Breast epithelium (tissue), 3 donors: ENCODE measurements around the gene PLD3.

Experiments used
- POLR2A ChIP-seq: fragments of 450-650 bp; IDR thresholded peaks from one replicate; pipeline ENCODE4 v1.6.1; 2016; ENCODE audit warnings: antibody characterized with exemption, mild to moderate bottlenecking, moderate library complexity
- TF ChIP-seq, protein P1 (sequence below), 3 donors: fragments of 450-650 bp; IDR thresholded peaks; one replicate each; pipeline ENCODE4 v1.5.1; 2016 to 2017; ENCODE audit warnings: antibody characterized with exemption in 3 of 3, mild to moderate bottlenecking in 3 of 3, moderate library complexity in 3 of 3

DNA sequence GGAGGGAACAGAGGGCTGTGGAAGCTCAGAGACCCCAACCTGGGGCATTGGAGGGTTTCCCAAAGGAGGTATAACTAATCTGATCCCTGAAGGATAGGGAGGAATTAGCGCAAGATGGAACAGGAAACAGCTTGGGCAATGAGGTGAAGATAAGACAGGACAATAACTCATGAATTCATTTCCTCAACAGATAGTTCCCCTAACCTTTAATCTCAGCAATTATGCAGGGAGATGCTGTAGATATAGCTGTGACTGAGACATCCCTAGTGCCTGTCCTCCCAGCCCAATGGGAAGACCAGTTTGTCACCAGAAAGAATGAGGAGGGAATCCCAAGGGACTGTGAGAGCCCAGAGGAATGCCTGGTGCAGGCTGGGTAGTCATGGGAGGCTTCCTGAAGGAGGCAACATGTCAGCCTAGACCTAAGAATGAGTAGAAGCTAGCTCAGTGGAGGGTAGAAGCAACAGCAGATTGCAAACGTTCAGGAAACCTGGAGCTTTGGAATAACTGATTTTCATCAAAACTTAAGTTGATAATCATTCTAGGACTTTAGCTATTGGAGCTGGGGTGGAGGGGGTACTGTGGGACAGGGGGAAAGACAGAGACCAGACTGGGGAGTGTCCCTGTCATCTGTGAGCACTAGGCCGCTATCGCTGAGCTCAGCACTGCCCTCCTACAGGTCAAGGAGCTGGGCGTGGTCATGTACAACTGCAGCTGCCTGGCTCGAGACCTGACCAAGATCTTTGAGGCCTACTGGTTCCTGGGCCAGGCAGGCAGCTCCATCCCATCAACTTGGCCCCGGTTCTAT is 22.7 kb downstream of the PLD3 start:
- TF ChIP-seq, protein P1, sequence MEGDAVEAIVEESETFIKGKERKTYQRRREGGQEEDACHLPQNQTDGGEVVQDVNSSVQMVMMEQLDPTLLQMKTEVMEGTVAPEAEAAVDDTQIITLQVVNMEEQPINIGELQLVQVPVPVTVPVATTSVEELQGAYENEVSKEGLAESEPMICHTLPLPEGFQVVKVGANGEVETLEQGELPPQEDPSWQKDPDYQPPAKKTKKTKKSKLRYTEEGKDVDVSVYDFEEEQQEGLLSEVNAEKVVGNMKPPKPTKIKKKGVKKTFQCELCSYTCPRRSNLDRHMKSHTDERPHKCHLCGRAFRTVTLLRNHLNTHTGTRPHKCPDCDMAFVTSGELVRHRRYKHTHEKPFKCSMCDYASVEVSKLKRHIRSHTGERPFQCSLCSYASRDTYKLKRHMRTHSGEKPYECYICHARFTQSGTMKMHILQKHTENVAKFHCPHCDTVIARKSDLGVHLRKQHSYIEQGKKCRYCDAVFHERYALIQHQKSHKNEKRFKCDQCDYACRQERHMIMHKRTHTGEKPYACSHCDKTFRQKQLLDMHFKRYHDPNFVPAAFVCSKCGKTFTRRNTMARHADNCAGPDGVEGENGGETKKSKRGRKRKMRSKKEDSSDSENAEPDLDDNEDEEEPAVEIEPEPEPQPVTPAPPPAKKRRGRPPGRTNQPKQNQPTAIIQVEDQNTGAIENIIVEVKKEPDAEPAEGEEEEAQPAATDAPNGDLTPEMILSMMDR (IDR thresholded peaks at IDR 0.05) = no peak
- no peak for TF ChIP-seq POLR2A
